ENCODE data around the gene CAD. TPM values are rescaled to one million over a fixed set of nuclear protein-coding genes. Genes with fewer than 3 reads are reported as not detected.

Gene CAD
- total RNA-seq, 1 experiment from 2014 or later = 130 TPM

- Histone ChIP-seq H3K27me3 (ENCODE audit: insufficient read depth, low read length) (no peaks in the 10 kb centered on the region), H3K4me2 (ENCODE audit: insufficient read depth, insufficient read length, low read length) (no peak overlapping the region), H3K4me1 (ENCODE audit: insufficient read depth, low read length) (no peaks in the 10 kb centered on the region), H2BK12ac (ENCODE audit: insufficient read length, low read depth, low read length) (no peak overlapping the region), H3K9ac (ENCODE audit: extremely low read depth, insufficient read length, low read length) (no peak overlapping the region), H3T11ph (ENCODE audit: low read length) (no peak overlapping the region), H2AFZ (ENCODE audit: low read length) (no peak overlapping the region), H4K20me1 (ENCODE audit: control insufficient read depth, insufficient read depth, insufficient read length) (no peaks in the 10 kb centered on the region), H3K79me2 (ENCODE audit: insufficient read depth, low read length) (no peaks in the 10 kb centered on the region), H3K56ac (ENCODE audit: insufficient read length, low read depth, low read length) (no peak overlapping the region), H3K4ac (ENCODE audit: low read depth, low read length) (no peak overlapping the region), H2BK120ac (ENCODE audit: low read depth, low read length, poor library complexity, severe bottlenecking) (no peak overlapping the region), H3K23ac (ENCODE audit: insufficient read length, low read depth, low read length) (no peak overlapping the region), H2BK20ac (ENCODE audit: low read depth, low read length, poor library complexity, severe bottlenecking) (no peak overlapping the region), H4K8ac (replicated peaks; ENCODE audit: insufficient read length, low read depth, low read length) (no peak overlapping the region), H4K91ac (ENCODE audit: insufficient read length, low read depth, low read length) (no peak overlapping the region), H3K27ac (ENCODE audit: insufficient read length, low read depth, low read length) (no peak overlapping the region), H3K14ac (ENCODE audit: insufficient read depth, low read length) (no peak overlapping the region), H4K5ac (ENCODE audit: insufficient read length, low read depth, low read length) (no peak overlapping the region), H3K23me2 (ENCODE audit: insufficient read length, low read depth, low read length, poor library complexity, severe bottlenecking) (no peaks in the 10 kb centered on the region), H3K9me3 (ENCODE audit: control insufficient read depth, low read depth, low read length) (no peaks in the 10 kb centered on the region), H3K79me1 (ENCODE audit: insufficient read depth, low read depth, low read length, poor library complexity, severe bottlenecking) (no peaks in the 10 kb centered on the region), H2AK5ac (ENCODE audit: insufficient read length, low read length) (no peak overlapping the region), H2BK15ac (ENCODE audit: low read depth, low read length) (no peak overlapping the region), H2BK5ac (ENCODE audit: insufficient read length, low read length) (no peak overlapping the region), H3K18ac (ENCODE audit: insufficient read length, low read depth, low read length) (no peak overlapping the region)
- no peaks in the 10 kb centered on the region for H3K36me3 Mint-ChIP-seq (ENCODE audit: insufficient read depth in 1 of 3, low read depth in 3 of 3)
- H3K27ac Mint-ChIP-seq = no peak overlapping the region
- H3K9me3 Mint-ChIP-seq = no peaks in the 10 kb centered on the region
- no CpG with 5 or more reads among the region's 3 CpGs for WGBS (ENCODE audit: extremely low coverage, insufficient read length, low lambda C conversion rate)
- H3K4me1 Mint-ChIP-seq = peaks cover 0 to 3% of the 10 kb centered on the region in 2 experiments; a peak in 1 of 4 replicates
- peaks cover 11% of the 10 kb centered on the region for H3K27me3 Mint-ChIP-seq (ENCODE audit: low read depth)
- no peak for DNase-seq
- no peak overlapping the region for H3K4me3 Mint-ChIP-seq
- no peak for TF ChIP-seq CTCF (conservative IDR thresholded peaks at IDR 0.05)
Measured at GRCh38 chr2:27178469-27178868, 38.7 kb upstream of the CAD start.

Data from H9 (cell line).